ENCODE data around the gene RHBDL1.

The RHBDL1 gene

GRCh38 chr16:634051-634670 lies 41.3 kb upstream of the RHBDL1 start:
- H3K4me2 ChIP-seq (ENCODE audit: low read length) = no peak overlapping the region
- no peaks in the 10 kb centered on the region for H3K36me3 ChIP-seq (ENCODE audit: control insufficient read depth, insufficient read depth, low read length)
- H2AFZ ChIP-seq = no peak overlapping the region
- peaks cover 3% of the 10 kb centered on the region for H3K27me3 ChIP-seq (ENCODE audit: control insufficient read depth, insufficient read depth, low read length)
- no peak overlapping the region for H3K4me3 ChIP-seq (ENCODE audit: low read depth, low read length)
- no peak overlapping the region for H3K9ac ChIP-seq
- peaks cover 2% of the 10 kb centered on the region for H3K4me1 ChIP-seq
- no peaks in the 10 kb centered on the region for H3K79me2 ChIP-seq
- TF ChIP-seq CTCF (IDR thresholded peaks at IDR 0.05) = no peak
- no peaks in the 10 kb centered on the region for H3K9me3 ChIP-seq (ENCODE audit: control insufficient read depth, low read length)
- no peak overlapping the region for H3K27ac ChIP-seq

DNA sequence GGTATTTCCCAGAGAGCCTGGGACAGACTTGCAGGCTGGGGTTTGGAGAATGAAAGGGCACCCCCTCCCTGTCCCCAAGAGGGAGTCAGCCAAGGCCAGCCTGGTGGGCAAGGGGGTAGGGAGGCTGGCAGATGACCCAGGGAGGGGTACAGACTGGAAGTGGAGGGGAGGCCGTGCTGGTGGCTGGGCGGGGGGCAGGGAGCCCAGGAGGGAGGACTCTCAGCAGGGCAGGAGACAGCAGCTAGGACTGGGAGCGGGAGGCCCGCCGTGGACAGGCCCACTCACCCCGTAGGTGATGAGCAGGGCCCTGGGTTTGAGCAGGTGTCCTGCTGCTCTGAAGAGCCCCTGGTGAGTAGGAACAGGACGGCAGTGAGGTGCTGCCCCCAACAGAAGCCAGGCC lies 40.5 kb upstream of the RHBDL1 start:
- TF ChIP-seq CTCF (IDR thresholded peaks at IDR 0.05) = no peak
- Histone ChIP-seq H3K9me3 (ENCODE audit: control insufficient read depth, low read length) (no peaks in the 10 kb centered on the region), H3K27ac (no peak overlapping the region), H2AFZ (no peak overlapping the region), H3K36me3 (ENCODE audit: control insufficient read depth, insufficient read depth, low read length) (no peaks in the 10 kb centered on the region), H3K4me3 (ENCODE audit: low read depth, low read length) (peak overlapping the region; percentile 100), H3K27me3 (ENCODE audit: control insufficient read depth, insufficient read depth, low read length) (peaks cover 3% of the 10 kb centered on the region), H3K79me2 (no peaks in the 10 kb centered on the region), H3K4me1 (peaks cover 2% of the 10 kb centered on the region), H3K4me2 (ENCODE audit: low read length) (peak overlapping the region; percentile 100), H3K9ac (no peak overlapping the region)

- H3K4me2 ChIP-seq (ENCODE audit: low read length) = peak overlapping the region; percentile 100
- TF ChIP-seq CTCF (IDR thresholded peaks at IDR 0.05) = no peak
- H3K27me3 ChIP-seq (ENCODE audit: control insufficient read depth, insufficient read depth, low read length) = peaks cover 3% of the 10 kb centered on the region
- H3K4me3 ChIP-seq (ENCODE audit: low read depth, low read length) = peak overlapping the region; percentile 100
- H3K36me3 ChIP-seq (ENCODE audit: control insufficient read depth, insufficient read depth, low read length) = no peaks in the 10 kb centered on the region
- H2AFZ ChIP-seq = peak overlapping the region; percentile 94
- H3K79me2 ChIP-seq = no peaks in the 10 kb centered on the region
- peak overlapping the region; percentile 91 for H3K27ac ChIP-seq
- H3K9ac ChIP-seq = peak overlapping the region; percentile 47
- peaks cover 2% of the 10 kb centered on the region for H3K4me1 ChIP-seq
- no peaks in the 10 kb centered on the region for H3K9me3 ChIP-seq (ENCODE audit: control insufficient read depth, low read length)
Measured at GRCh38 chr16:635573-636205, 39.8 kb upstream of the RHBDL1 start.

DNA sequence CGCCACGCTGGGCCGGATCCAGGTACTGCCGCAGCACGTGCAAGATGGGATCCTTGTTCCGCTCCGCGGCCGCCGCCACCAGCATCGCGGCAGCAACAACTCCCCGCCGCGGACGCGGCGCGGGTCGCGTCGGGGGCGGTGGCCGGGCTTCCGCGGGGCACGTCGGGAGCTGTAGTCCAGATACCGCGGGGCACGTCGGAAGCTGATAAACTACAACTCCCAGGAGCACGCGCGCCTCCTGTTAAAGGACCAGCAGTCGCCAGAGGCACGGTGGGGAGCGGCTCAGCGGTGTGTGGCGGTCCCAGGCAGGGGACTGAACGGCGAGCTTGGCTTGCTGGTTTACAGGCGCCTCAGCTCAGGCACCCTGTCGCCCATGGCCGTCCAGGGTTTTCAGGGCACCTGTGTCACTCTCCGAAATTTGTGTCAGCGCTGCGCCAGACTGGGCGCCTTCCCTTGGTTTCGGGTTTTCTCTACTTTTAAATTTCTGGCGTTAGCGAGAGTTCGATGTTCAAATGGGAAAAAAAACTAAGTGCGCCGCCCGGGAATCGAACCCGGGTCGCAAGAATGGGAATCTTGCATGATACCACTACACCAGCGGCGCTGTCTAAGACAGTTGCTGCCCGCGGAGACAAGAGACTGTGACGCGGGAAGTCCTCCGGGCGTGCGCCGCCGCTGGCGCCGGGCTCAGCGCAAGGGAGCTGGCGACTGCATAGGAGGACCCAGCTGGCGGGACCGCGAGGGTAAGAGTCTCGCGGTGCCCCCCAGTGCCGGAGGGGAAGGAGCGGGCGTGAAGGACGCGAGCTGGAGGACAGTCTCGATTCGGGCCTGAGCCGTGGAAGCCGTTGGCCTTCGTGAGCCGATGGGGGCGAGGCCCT lies 39.0 kb upstream of the RHBDL1 start, which contains the start of gene METTL26:
METTL26 (minus strand) TSS at position 100 of the 875 bp plus-strand sequence; CDS start at position 85, 15 bp downstream.
- Histone ChIP-seq H3K9ac (peak within 1 kb of the TSS; percentile 47), H2AFZ (peak within 1 kb of the TSS; percentile 94), H3K4me1 (peaks cover 2% of the 10 kb centered on the region), H3K9me3 (ENCODE audit: control insufficient read depth, low read length) (no peaks in the 10 kb centered on the region), H3K27ac (peak within 1 kb of the TSS; percentile 91), H3K36me3 (ENCODE audit: control insufficient read depth, insufficient read depth, low read length) (no peaks in the 10 kb centered on the region), H3K4me2 (ENCODE audit: low read length) (peak within 1 kb of the TSS; percentile 100), H3K79me2 (no peaks in the 10 kb centered on the region), H3K27me3 (ENCODE audit: control insufficient read depth, insufficient read depth, low read length) (peaks cover 3% of the 10 kb centered on the region), H3K4me3 (ENCODE audit: low read depth, low read length) (peak within 1 kb of the TSS; percentile 100)
- peak; percentile 6 for TF ChIP-seq CTCF (IDR thresholded peaks at IDR 0.05)
